Nucleus accumbens (tissue), 56 donors: ENCODE data around the gene ZFP90.
"Not testable (repeated sequence)": the region's sequence is repeated elsewhere in the genome, so short reads cannot be mapped to it uniquely, and the experiment has no call there.

ENCODE experiments used
- DNase-seq, 56 donors: peaks; one replicate each; lab custom pipeline; 2025; lab: John Stamatoyannopoulos, UW

Gene ZFP90

GRCh38 chr16:68514511-68514910, 24.6 kb upstream of the ZFP90 start:
- DNase-seq = no peak

DNA sequence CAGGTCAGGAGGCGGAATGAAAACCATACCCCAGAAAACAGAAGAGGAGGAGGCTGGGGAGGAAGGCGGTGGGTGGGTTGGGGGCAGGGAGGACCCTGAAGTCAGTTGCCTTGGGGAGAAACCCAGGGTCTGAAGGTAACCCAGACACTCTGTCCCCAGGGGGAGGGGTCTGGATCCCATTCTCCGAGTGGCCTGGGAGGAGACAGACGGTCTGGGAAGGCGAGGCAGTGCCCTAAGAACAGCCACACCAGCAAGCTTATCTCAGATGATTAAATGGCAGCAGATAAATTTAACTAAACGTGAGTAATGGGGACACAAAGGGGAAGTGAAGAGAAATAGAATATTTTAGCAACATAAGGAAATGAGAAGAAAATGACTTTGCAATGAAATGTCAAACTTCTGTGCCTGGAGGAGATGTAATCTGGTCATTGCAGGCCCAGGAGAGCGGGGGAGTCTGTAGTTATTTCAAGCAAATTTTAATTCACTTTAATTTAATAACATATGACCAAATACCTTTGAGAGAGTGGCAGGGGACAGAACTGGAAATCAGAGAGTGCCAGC, 21.4 kb upstream of the ZFP90 start:
- DNase-seq = no peak

DNA sequence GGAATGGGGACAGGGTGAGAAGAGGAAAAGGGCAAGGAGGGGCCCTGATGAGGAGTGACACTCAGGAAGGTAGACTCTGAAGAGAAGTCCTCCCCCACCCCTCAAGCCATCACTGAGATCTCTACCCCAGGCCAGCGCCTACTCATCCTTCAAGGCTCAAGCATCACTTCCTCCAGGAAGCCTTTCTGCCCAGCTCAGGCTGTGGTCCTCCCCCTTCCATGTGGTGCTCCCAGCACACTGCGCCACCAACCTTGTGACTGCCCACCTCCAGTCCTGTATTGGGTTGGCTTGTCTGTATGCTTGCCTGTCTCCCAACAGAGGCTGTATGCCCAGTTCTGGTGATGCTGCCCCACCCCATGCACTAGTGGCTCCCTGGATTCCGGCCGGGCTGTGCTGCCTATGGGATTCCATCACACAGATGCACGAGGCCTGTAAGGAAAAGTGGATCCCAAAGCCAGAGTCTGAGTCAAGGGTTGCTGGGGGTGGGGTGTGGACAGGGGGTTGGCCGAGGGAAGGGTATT, 19.8 kb upstream of the ZFP90 start:
- DNase-seq = no peak

DNA sequence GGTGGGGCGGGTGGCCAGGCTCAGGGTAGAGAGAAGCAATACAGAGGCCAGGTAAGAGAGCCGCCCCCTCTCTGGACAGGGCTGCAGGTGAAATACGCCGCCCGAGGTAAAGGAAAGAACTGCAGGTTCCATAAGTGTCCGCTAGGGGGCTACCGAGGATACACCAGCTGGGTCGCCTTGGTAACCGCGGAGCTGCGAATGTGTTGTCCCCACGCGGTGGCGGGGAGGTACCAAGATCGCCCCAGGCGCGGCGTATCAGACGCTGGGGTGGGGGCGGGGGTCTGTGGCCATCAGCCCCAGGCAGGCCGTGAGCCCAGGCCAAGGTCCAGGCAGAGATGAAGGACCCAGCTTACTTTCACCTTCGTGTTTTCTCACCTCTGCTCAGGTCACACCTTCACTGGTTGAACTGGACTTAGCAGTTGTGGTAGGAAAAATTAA, 18.4 kb upstream of the ZFP90 start:
- peak in 54 of 56 donors; percentile 3 to 89 (median 57) for DNase-seq

DNA sequence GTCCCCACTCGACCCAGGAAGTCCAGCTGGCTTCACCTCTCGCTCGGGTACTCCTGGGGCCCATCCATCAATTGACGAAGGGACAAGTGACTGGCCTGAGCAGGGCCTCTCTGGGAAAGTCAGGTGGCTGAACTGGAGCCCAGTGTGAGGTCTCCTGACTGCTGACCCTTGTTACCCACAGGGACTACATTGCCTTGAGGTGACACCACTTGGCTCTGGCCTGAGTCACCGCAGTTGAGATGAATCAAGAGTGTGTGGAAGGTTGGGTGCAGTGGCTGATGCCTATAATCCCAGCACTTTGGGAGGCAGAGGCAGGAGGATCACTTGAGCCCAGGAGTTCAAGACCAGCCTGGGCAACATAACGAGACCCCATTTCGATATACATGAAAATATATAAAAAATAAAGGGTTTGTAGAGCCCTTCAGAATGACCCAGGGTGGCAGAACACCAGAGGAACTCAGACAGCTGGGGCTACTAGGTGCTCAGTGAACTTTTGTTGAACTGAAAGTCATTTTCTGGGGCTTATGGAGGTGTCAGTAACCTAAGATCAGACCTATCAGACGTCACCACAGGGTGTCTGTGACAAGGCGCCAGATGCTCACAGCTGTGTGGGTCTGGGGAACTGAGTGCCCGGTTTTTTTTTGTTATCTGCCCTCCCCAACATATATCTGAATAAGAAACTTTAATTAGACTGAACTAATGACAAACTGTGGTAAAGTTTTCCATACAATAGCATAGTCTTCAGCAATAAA, 14.8 kb upstream of the ZFP90 start:
- no peak for DNase-seq

- no peak for DNase-seq
Observed at GRCh38 chr16:68526143-68526781, 12.8 kb upstream of the ZFP90 start.

- DNase-seq = no peak
Observed at GRCh38 chr16:68526782-68527145, 12.3 kb upstream of the ZFP90 start.

- DNase-seq = no peak
Observed at GRCh38 chr16:68528233-68528632, 10.9 kb upstream of the ZFP90 start.

DNA sequence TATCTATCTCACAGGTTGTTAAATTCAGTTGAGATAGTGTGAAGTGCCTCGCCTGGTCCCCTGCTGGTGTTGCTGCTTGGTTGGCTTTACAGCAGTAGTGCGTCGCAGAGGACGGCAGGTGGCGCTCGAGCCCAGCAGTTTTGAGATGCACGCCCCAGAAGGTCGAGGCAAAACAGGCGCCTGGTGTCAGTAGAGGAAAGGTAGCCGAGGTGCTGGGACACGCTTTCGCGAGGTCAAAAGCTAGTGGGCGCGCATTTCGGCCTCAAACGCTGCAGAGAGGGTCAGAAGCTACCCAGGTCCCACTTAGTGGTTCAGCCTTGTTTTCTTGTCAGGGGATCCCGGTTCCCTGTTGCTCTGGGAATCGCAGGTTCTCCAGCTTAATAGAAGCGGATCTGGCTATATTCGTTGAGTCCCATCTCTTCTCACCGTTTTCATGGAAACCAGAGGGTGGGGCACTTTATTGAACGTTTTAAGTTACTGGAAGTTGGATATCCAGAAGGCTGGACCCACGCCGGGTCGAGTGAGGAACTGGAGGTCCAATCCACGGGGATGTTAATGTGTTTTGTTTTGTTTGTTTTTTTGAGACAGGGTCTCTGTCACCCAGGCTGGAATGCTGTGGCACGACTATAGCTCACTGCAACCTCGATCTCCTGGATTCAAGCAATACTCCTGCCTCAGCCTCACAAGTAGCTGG, 10.3 kb upstream of the ZFP90 start:
- DNase-seq = peak; percentile 15 to 94 (median 77)

DNA sequence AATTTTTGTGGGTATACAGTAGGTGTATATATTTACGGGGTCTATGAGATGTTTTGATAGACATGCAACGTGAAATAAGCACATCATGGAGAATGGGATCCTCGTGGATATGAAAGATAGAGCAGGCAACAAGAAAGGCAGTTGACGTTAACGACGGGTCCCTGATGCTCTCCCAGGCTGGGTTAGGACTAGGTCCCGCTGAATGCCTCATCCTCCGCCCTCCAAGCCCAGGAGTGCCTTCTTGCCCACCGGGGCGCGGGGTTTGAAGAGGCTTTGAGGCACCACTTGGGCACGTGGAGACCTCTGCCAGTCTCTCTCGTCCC, 9.5 kb upstream of the ZFP90 start:
- DNase-seq = no peak

DNA sequence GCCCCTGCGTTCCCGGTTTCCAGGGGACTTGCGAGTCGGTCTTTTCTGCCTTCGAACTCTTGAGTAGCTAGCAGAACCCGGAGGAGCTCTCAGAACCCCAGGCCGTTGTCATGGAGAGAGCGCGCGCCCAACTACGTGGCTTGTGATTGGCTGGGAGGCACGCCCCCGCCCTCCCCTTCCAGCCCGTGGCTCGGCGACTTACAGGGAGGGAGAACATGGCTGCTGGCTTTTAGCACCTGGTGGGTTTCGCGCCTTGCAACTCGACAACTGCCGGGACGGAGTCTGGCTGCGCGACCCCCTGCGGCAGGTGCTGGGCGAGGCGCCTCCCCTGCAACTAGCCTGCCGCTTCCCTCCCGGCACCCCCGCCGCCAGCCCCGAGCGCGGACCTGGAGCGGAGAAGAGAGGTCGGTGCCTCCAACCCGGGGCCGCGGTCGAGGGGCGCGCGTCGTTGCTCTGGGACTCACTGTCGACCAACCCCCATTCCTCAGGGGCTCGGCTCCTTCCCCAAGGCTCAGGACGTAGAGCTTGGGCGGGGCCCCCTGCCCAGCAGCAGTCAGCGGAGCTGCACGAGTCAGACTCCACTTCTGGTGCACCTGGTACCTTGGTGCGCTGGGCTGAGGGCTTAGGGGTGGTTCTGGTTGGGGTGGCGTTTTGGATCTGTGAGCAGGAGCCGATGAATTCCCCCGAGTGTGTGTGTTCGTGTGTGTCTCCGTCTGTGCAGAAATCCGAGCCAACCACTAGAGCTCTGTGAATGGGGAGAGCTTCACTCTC, 9.0 kb upstream of the ZFP90 start:
- peak; percentile 30 to 93 (median 79) for DNase-seq

GRCh38 chr16:68533937-68534336, 5.2 kb upstream of the ZFP90 start:
- DNase-seq = no peak

DNA sequence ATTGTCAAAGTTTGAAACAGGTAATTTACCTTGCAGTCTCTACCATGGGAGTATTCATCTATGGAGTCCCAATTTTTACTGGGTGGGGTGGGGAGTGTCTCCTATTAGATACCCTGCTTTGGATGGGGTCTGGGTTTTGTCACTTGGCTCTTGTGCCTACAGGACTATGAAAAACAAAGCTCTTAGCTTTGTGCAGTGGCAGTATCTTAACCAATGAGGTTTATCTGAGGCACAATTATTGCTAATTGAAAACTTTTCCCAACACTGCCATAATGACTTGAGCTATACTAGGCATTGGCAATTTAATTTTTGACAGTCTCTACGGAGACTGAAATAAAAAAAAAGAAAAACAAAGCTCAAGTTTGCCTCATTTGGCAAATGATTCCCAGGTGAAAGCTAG, 3.8 kb upstream of the ZFP90 start:
- DNase-seq = no peak

- DNase-seq = peak in 17 of 56 donors; percentile 8 to 45 (median 27)
Observed at GRCh38 chr16:68539711-68540239, 684 bp downstream of the ZFP90 start.

- no peak for DNase-seq
Observed at GRCh38 chr16:68548947-68549346, 9.9 kb downstream of the ZFP90 start.

GRCh38 chr16:68553186-68553585, 14.1 kb downstream of the ZFP90 start:
- DNase-seq = peak in 17 of 56 donors; percentile 0 to 27 (median 4)

- DNase-seq = not testable (repeated sequence)
Observed at GRCh38 chr16:68560341-68560740, 21.2 kb downstream of the ZFP90 start.

DNA sequence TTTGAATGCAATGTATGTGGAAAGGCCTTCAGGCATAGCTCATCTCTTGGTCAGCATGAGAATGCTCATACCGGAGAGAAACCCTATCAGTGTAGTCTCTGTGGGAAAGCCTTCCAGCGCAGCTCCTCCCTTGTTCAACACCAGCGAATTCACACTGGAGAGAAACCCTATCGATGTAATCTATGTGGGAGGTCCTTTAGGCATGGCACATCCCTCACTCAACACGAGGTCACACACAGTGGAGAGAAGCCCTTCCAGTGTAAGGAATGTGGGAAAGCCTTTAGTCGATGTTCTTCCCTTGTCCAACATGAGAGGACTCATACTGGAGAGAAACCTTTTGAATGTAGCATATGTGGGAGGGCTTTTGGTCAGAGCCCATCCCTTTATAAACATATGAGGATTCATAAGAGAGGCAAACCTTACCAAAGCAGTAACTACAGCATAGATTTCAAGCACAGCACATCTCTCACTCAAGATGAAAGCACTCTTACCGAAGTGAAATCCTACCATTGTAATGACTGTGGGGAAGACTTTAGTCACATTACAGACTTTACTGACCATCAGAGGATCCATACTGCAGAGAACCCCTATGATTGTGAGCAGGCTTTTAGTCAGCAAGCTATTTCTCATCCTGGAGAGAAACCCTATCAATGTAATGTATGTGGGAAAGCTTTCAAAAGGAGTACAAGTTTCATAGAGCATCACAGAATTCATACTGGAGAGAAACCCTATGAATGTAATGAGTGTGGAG, 24.7 kb downstream of the ZFP90 start:
- DNase-seq = no peak

GRCh38 chr16:68564382-68564985, 25.4 kb downstream of the ZFP90 start:
- no peak for DNase-seq
